ENCODE measurements around the gene MAPKAPK2.

Gene MAPKAPK2

GRCh38 chr1:206646504-206646903 lies 38.2 kb upstream of the MAPKAPK2 start:
- Histone ChIP-seq H3K4me3 (ENCODE audit: low read length, poor library complexity, severe bottlenecking) (no peak overlapping the region), H2AFZ (ENCODE audit: low read length) (no peak overlapping the region), H3K27me3 (ENCODE audit: insufficient read depth, low read length, poor library complexity, severe bottlenecking) (no peaks in the 10 kb centered on the region), H3K9me3 (ENCODE audit: insufficient read depth, low read depth, low read length) (no peaks in the 10 kb centered on the region), H3K36me3 (ENCODE audit: insufficient read depth, low read length) (peaks cover 34% of the 10 kb centered on the region), H3K9ac (ENCODE audit: low read depth, low read length, poor library complexity, severe bottlenecking) (no peak overlapping the region), H3F3A (ENCODE audit: low read depth) (no peaks in the 10 kb centered on the region), H4K20me1 (ENCODE audit: insufficient read depth, low read length, poor library complexity, severe bottlenecking) (no peaks in the 10 kb centered on the region), H3K4me2 (ENCODE audit: low read depth, low read length, poor library complexity, severe bottlenecking) (no peak overlapping the region), H3K4me1 (ENCODE audit: insufficient read depth, low read length, poor library complexity, severe bottlenecking) (peaks cover 20% of the 10 kb centered on the region), H3K79me2 (ENCODE audit: insufficient read depth, low read length) (peaks cover 9% of the 10 kb centered on the region; the same call in 1 of the 2 replicates), H3K9me2 (replicated peaks; ENCODE audit: low read depth, low read length) (no peaks in the 10 kb centered on the region)
- no peak for TF ChIP-seq CTCF (conservative IDR thresholded peaks at IDR 0.05; ENCODE audit: low read length)
- no peak for TF ChIP-seq EZH2phosphoT487 (IDR thresholded peaks at IDR 0.05; ENCODE audit: borderline replicate concordance)

GRCh38 chr1:206647224-206647623 lies 37.5 kb upstream of the MAPKAPK2 start:
- Histone ChIP-seq H3K9me2 (replicated peaks; ENCODE audit: low read depth, low read length) (no peaks in the 10 kb centered on the region), H3K9ac (ENCODE audit: low read depth, low read length, poor library complexity, severe bottlenecking) (no peak overlapping the region), H3F3A (ENCODE audit: low read depth) (no peaks in the 10 kb centered on the region), H3K4me1 (ENCODE audit: insufficient read depth, low read length, poor library complexity, severe bottlenecking) (peaks cover 20% of the 10 kb centered on the region), H3K27me3 (ENCODE audit: insufficient read depth, low read length, poor library complexity, severe bottlenecking) (no peaks in the 10 kb centered on the region), H4K20me1 (ENCODE audit: insufficient read depth, low read length, poor library complexity, severe bottlenecking) (no peaks in the 10 kb centered on the region), H3K9me3 (ENCODE audit: insufficient read depth, low read depth, low read length) (no peaks in the 10 kb centered on the region), H3K36me3 (ENCODE audit: insufficient read depth, low read length) (peaks cover 40% of the 10 kb centered on the region), H3K79me2 (ENCODE audit: insufficient read depth, low read length) (peaks cover 9% of the 10 kb centered on the region; the same call in 1 of the 2 replicates), H3K4me3 (ENCODE audit: low read length, poor library complexity, severe bottlenecking) (no peak overlapping the region), H3K4me2 (ENCODE audit: low read depth, low read length, poor library complexity, severe bottlenecking) (no peak overlapping the region), H2AFZ (ENCODE audit: low read length) (no peak overlapping the region)
- TF ChIP-seq CTCF (conservative IDR thresholded peaks at IDR 0.05; ENCODE audit: low read length) (no peak), EZH2phosphoT487 (IDR thresholded peaks at IDR 0.05; ENCODE audit: borderline replicate concordance) (no peak)

DNA sequence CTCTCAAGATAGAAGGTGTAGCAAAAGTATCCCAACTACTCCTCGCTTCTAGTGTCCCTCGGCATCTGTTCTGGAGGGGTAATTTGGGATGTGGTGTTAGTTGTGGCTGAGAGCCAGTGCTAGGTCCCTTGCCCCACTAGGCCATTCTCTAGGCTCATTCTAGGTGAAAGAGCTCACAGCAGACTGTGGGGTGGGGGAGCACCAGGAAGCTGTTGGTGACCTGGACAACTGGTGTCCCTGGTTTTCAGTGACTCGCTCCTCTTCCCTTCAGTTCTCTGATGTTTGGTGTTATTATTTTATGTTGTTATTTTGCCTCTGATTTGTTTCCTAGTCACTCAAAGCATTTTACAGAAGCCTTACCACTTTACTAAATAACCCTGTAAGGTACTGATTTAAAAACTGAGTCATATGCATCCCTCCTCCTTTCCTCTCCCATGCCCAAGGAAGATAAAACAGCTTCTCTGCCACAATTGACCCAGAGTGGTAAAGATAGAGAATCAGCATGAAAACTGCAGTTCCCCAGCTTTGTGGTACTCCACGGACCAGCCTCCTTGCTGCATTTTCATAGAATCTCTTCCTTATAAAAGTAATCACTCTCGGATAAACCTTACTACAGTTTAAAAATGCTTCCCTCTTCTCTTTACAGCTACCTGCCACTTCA lies 35.3 kb upstream of the MAPKAPK2 start:
- no peak overlapping the region for H3K4me2 ChIP-seq (ENCODE audit: low read depth, low read length, poor library complexity, severe bottlenecking)
- no peak overlapping the region for H3K9ac ChIP-seq (ENCODE audit: low read depth, low read length, poor library complexity, severe bottlenecking)
- H3K4me1 ChIP-seq (ENCODE audit: insufficient read depth, low read length, poor library complexity, severe bottlenecking) = peaks cover 15% of the 10 kb centered on the region
- no peak overlapping the region for H3K4me3 ChIP-seq (ENCODE audit: low read length, poor library complexity, severe bottlenecking)
- H3K9me3 ChIP-seq (ENCODE audit: insufficient read depth, low read depth, low read length) = no peaks in the 10 kb centered on the region
- H3F3A ChIP-seq (ENCODE audit: low read depth) = no peaks in the 10 kb centered on the region; the same call in 1 of the 2 replicates
- H3K9me2 ChIP-seq (replicated peaks; ENCODE audit: low read depth, low read length) = no peaks in the 10 kb centered on the region
- H4K20me1 ChIP-seq (ENCODE audit: insufficient read depth, low read length, poor library complexity, severe bottlenecking) = no peaks in the 10 kb centered on the region
- TF ChIP-seq EZH2phosphoT487 (IDR thresholded peaks at IDR 0.05; ENCODE audit: borderline replicate concordance) = no peak
- TF ChIP-seq CTCF (conservative IDR thresholded peaks at IDR 0.05; ENCODE audit: low read length) = no peak
- peaks cover 40% of the 10 kb centered on the region for H3K36me3 ChIP-seq (ENCODE audit: insufficient read depth, low read length)
- H3K79me2 ChIP-seq (ENCODE audit: insufficient read depth, low read length) = peaks cover under 1% of the 10 kb centered on the region; the same call in 1 of the 2 replicates
- H3K27me3 ChIP-seq (ENCODE audit: insufficient read depth, low read length, poor library complexity, severe bottlenecking) = no peaks in the 10 kb centered on the region
- H2AFZ ChIP-seq (ENCODE audit: low read length) = no peak overlapping the region

All from Loucy (cell line).